Renal pelvis (tissue), 12 donors: ENCODE measurements around the gene MSL3. TPM values are rescaled to one million over a fixed set of nuclear protein-coding genes. Genes with fewer than 3 reads are reported as not detected.

ENCODE experiments used
- DNase-seq: peaks from one replicate; pipeline ENCODE4 v3.0.0-alpha.2; 2013
- long read RNA-seq, 16 experiments: transcript quantifications; one replicate each; lab custom pipeline, GENCODE V29; 2026
- polyA plus RNA-seq, 3 donors: library from polyadenylated mRNA; unstranded; fragments of 120-200 nt; gene quantifications; one replicate each; pipeline ENCODE4 v1.2.1, GENCODE V29; 2013; ENCODE audit not compliant: insufficient read length in 3 of 3

MSL3 gene, protein sequence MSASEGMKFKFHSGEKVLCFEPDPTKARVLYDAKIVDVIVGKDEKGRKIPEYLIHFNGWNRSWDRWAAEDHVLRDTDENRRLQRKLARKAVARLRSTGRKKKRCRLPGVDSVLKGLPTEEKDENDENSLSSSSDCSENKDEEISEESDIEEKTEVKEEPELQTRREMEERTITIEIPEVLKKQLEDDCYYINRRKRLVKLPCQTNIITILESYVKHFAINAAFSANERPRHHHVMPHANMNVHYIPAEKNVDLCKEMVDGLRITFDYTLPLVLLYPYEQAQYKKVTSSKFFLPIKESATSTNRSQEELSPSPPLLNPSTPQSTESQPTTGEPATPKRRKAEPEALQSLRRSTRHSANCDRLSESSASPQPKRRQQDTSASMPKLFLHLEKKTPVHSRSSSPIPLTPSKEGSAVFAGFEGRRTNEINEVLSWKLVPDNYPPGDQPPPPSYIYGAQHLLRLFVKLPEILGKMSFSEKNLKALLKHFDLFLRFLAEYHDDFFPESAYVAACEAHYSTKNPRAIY
- 10 to 100 TPM; 37.4 to 41.7 (median 39.5) TPM for polyA plus RNA-seq
- long read RNA-seq, donor 1, partial matches to known transcripts: 0 of 10 reads
- long read RNA-seq, donor 1, other reads (novel, unspliced or antisense): 0 of 10 reads
- long read RNA-seq, donor 2, full-length matches to known transcripts: 14 of 30 reads
- long read RNA-seq, donor 2, partial matches to known transcripts: 16 of 30 reads
- long read RNA-seq, donor 2, other reads (novel, unspliced or antisense): 0 of 30 reads
- long read RNA-seq, donor 3, full-length matches to known transcripts: 20 of 31 reads
- long read RNA-seq, donor 3, partial matches to known transcripts: 11 of 31 reads
- long read RNA-seq, donor 3, other reads (novel, unspliced or antisense): 0 of 31 reads
- long read RNA-seq, donor 4, full-length matches to known transcripts: 11 of 17 reads
- long read RNA-seq, donor 4, partial matches to known transcripts: 6 of 17 reads
- long read RNA-seq, donor 4, other reads (novel, unspliced or antisense): 0 of 17 reads
- long read RNA-seq, donor 5, partial matches to known transcripts: 11 of 14 reads
- long read RNA-seq, donor 5, other reads (novel, unspliced or antisense): 0 of 14 reads
- long read RNA-seq, donor 6, full-length matches to known transcripts: 11 of 32 reads
- long read RNA-seq, donor 6, partial matches to known transcripts: 21 of 32 reads
- long read RNA-seq, donor 6, other reads (novel, unspliced or antisense): 0 of 32 reads
- long read RNA-seq, donor 7, partial matches to known transcripts: 22 of 29 reads
- long read RNA-seq, donor 7, other reads (novel, unspliced or antisense): 0 of 29 reads
- long read RNA-seq, donor 8, partial matches to known transcripts: 11 of 15 reads
- long read RNA-seq, donor 8, other reads (novel, unspliced or antisense): 0 of 15 reads
- long read RNA-seq, donor 9, full-length matches to known transcripts: 20 of 44 reads
- long read RNA-seq, donor 9, partial matches to known transcripts: 24 of 44 reads
- long read RNA-seq, donor 9, other reads (novel, unspliced or antisense): 0 of 44 reads
- long read RNA-seq, donor 10, full-length matches to known transcripts: 15 of 30 reads
- long read RNA-seq, donor 10, partial matches to known transcripts: 15 of 30 reads
- long read RNA-seq, donor 10, other reads (novel, unspliced or antisense): 0 of 30 reads
- long read RNA-seq, donor 11, full-length matches to known transcripts: 7 of 26 reads
- long read RNA-seq, donor 11, partial matches to known transcripts: 19 of 26 reads
- long read RNA-seq, donor 11, other reads (novel, unspliced or antisense): 0 of 26 reads
- long read RNA-seq, donor 12, full-length matches to known transcripts: 14 of 27 reads
- long read RNA-seq, donor 12, partial matches to known transcripts: 13 of 27 reads
- long read RNA-seq, donor 12, other reads (novel, unspliced or antisense): 0 of 27 reads
- long read RNA-seq, donor 13, full-length matches to known transcripts: 5 of 16 reads
- long read RNA-seq, donor 13, partial matches to known transcripts: 11 of 16 reads
- long read RNA-seq, donor 13, other reads (novel, unspliced or antisense): 0 of 16 reads
- long read RNA-seq, donor 14, transcript MSL3-213 (3 exons, 549 nt): major isoform, 5 of 80 reads
- long read RNA-seq, donor 14, partial matches to known transcripts: 65 of 80 reads
- long read RNA-seq, donor 14, other reads (novel, unspliced or antisense): 0 of 80 reads
- long read RNA-seq, donor 15, full-length matches to known transcripts: 11 of 17 reads
- long read RNA-seq, donor 15, partial matches to known transcripts: 6 of 17 reads
- long read RNA-seq, donor 15, other reads (novel, unspliced or antisense): 0 of 17 reads
- long read RNA-seq, donor 16, transcript MSL3-213 (3 exons, 549 nt): major isoform, 7 of 44 reads
- long read RNA-seq, donor 16, transcript MSL3-233 (12 exons, 2,507 nt): minor isoform, 5 of 44 reads
- long read RNA-seq, donor 16, partial matches to known transcripts: 27 of 44 reads
- long read RNA-seq, donor 16, other reads (novel, unspliced or antisense): 0 of 44 reads

DNA sequence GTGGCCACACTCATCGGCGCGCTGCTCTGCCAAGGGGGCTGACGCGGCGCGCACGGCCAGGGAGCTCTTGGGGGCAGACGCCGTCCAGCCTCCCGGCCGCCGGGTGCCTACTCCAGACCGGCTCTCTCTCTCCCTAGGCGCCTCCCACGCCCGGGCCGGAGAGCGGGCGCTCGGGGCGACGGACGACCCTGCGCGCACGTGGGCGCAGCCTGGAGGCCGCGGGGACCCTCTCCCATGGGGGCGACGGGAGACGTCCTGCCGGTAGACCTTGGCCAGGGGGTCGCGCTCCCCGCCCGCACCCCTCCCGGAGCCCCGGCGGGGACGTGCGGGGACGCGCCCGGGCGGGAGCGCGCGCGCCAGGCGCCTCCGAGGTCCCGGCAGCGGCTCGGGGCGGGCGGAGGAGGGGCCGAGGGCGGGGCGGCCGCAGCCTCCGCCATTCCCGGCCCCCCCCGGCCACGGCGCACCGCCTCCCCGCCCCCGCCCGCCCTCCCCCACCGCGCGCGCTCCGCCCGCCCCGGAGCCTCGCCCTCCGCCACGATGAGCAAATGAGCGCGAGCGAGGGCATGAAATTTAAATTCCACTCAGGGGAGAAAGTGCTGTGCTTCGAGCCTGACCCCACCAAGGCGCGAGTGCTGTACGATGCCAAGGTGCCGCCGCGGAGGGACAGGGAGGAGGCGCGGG lies at the start of gene MSL3:
TSS of gene MSL3 (plus strand) at position 519 of the 681 bp plus-strand sequence. CDS start at position 546, 27 bp downstream.
- peak; percentile 43 for DNase-seq

DNA sequence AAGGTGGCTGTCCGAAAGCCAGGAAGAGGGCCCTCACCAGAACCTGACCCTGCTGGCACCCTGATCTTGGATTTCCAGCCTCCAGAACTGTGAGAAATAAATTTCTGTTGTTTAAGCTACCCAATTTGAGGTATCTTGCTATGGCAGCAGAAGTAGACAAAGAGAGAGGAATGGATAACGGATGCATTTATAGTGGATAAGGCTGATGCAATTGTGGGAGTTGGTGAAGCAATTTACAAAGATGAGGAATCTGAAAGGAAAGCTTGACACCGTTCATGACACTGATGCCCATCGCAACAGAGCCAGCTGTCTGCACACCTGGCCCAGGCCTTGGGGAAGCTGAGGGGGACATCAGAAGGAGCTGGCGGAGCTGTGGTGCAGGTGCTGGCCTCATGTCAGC lies 35.7 kb upstream of the MSL3 start:
- no peak for DNase-seq

DNA sequence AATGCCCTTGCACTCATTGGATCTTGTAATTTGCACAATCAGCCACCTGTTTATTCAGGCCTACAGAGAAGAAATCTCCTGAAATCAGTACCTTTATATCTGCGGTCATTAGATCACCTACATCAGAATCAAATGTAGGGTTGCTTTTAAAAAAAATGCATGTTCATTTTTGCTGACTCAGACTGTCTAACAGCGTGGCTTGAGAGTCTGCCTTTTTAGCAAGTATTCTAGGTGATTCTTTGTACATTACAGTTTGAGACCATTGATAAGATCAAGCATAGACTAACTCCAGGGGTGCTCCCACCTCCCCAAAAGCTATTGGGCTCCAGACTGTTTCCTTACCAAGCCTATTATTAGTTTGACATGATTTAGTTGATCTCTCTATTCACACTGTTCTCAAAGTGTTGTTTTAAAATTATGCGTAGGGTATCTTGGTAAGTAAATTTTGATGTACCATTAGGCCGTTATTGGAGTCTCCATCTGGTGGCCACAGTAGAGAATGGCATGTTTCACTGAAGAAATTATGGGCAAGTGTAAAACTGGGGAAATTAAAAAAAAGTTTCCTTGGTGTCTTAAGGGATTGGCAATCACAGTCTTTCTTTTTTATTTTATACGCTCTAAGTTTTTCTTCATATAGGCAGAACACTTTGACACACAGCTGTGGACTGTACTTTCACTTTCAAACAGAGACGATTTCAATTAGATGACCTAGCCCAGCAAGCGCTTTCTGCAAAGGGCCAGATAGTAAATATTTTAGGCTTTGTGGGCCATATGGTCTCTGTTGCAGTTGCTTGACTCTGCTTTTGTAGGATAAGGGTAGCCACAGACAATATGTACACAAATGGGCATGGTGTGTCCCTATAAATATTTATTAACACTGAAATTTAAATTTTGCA lies 33.7 kb upstream of the MSL3 start:
- DNase-seq: peak; percentile 24

DNA sequence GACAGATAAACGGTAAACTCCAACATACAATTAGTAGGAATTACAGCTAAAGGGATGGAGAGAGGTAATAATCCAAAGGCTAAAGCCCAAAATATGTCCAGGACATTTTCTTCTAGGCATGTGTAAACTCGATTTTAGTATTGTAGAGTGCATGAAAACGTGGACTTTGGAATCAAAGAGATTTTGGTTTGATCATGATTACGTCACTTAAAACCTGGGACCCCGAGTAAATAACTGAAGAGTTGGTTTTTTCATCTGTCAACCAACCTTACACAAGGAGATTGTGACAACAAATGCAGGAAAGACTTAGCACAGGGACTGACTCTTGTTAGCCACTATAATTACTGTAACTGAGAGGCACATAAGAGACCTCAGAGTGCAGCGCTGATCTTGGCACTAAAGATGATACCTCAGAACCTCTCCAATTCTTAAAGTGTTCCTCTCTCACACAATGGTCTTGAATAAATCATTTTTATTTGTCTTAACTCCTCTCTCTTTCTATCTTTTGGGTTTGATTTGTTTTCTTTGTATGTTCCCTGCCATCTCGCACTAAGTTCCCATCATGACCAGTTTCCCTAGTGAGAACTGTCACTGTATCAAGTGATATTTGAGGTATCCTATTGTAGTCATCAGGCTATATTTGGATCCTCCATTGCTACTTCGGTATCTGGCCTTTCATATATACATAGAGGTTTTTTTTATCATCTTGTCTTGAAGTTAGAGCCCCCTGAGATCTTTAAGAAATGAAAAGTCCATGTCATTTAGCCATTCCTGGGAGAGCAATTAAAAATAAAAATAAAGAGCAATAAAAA lies 32.2 kb upstream of the MSL3 start:
- DNase-seq: no peak

DNA sequence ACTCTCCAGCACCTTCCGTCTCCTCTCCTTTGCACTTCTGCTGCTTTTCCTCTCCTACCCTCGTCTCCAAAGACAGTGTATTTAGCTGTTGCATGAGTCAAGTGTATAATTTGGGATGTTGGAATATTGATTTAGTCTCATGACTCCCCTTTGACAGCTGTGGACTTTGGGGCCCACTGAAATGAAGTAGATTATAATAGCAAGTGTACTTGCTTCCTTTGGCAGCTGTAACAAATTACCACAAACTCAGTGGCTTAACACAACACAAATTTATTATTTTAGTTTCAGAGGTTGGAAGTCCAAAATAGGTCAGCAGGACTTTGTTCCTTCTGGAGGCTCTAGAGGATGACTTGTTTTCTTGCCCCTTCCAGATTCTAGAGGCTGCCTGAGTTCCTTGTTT lies 29.5 kb upstream of the MSL3 start:
- no peak for DNase-seq

DNA sequence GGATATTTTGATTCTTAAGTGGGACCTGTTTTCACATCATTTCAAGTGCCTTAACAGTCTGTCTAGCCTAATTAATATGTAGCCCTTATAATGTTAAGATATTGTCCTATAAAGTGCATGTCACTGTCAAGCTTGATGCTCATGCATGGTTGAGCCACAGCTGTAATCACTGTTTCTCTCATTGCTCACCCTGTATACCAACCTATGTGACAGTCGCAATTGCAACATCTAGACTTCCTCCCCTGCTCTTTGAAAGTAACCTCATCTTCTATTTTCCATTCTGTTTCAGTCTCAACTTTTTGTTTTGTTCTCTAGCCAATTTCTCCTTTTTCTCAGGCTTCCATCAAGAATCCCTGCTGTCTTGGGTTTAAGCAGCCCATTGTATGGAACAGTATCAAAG lies 24.4 kb upstream of the MSL3 start:
- no peak for DNase-seq

DNA sequence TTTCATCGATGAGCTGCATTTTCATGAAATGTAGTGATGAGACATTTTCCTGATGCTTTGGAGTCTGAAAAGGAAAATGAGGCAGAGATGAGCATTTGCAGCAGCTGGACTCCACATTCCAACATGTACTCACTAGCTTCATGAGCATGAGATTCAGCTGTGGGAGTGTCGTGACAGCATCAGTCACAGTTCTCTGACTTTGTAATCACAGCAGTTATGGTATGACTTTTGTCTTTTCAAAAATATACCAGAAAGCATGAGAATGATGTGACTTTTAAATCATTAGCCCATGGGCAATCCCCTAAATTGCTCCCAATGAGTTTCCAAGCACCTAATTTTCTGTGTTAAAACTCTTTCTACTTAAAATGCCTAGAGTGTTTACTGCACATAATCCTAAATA lies 18.3 kb upstream of the MSL3 start:
- DNase-seq: no peak

DNA sequence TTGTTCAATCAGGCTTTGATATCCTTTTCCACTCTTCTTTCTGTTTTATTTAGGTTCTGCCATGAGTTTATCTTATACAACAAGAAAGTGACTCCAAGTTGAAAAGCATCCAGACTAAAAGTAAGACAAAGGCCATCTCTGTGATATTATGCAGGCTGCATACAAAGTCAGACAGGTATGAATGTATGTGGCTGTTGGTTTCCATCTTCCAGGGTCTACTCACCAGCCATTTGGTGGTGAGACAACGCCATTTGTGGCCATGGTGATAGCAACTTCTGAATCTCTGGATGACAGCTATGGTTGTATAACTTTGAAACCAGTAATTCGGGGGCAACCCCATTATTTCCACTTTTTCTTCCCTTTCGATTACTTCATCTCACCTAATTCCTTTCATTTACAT lies 17.2 kb upstream of the MSL3 start:
- DNase-seq: no peak

DNA sequence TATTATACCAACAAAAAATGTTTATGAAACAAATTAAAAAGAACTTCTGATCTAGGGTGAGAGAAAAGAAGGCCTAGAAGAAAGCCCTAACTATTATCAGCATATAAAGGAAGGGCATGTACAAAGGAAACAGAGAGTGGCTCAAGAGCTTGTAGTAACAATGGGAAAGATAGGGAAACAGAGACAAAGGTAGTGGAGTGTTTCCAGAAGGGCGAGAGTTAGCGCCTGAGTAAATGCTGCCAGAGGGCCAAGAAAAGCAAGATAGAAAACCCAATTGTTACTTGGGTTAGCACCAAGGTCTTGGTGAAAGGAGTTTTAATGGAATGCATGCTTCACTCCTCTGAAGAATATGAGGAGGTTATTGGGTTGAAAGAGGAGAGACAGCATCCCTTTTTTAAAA lies 16.5 kb upstream of the MSL3 start:
- no peak for DNase-seq

DNA sequence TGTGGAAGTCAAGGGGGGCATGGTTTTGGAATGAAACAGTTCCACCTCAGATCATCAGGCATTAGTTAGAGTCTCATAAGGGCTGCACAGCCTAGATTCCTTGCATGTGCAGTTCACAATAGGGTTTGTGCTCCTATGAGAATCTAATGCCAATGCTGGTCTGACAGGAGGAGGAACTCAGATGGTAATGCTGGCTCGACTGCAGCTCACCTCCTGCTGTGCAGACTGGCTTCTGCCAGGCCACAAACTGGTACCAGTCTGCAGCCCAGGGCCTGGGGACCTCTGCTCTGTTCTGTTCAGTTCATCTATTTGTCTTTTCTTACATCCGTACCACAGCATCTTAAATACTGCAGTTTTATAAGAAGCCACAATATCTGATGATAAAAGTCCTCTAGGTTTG lies 12.2 kb upstream of the MSL3 start:
- no peak for DNase-seq

DNA sequence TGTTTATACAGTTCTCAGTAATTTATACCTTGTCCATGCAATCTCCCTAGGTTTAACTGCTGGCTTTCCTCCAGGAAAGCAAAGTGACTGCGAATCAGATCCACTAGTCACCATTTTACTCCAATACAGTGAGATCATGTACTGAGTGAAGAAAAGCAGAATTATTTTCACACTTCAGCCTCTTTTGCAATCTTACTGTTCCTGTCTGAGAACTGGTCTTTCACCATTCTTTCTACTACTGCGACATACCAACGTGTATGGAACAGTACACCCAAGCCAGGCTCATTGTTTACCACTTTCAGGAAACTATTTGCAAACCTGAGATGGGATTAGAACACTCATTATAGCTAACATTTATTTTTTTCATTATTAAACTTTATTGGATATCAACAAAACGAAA lies 8.0 kb upstream of the MSL3 start:
- DNase-seq: no peak

DNA sequence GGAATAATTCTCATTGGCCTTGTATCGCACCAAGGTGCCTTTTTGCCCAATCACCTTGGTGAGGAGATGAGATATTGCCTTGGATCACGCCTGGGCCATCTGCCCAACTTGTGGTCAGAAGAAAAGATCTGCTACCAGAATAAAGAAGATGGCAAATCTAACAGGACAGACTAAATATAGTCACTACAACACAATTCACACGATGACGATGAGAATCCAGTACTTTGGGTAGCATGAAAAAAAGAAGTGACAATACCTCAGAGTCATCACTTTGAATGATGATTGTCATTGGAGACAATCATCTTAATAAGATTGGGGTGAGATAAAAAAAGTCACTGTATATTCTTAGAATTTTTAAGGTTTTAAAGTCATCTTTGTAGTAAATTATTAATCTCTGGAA lies 7.3 kb upstream of the MSL3 start:
- DNase-seq: no peak

DNA sequence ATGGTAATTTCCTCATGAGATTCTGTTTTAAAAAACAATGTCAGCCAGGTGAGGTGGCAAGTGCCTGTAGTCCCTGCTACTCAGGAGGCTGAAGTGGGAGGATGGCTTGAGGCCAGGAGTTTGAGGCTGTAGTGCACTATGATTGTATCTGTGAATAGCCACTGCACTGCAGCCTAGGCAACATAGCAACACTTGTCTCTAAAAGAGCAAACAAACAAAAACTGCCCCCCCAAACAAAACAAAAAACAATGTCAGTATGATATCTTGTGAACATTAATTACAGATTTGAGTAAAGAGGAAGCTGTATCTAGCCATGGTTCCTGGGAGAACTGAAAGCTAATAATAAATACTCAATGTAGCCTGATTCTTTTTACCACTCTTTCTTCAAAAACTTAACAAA lies 6.8 kb upstream of the MSL3 start:
- DNase-seq: no peak

DNA sequence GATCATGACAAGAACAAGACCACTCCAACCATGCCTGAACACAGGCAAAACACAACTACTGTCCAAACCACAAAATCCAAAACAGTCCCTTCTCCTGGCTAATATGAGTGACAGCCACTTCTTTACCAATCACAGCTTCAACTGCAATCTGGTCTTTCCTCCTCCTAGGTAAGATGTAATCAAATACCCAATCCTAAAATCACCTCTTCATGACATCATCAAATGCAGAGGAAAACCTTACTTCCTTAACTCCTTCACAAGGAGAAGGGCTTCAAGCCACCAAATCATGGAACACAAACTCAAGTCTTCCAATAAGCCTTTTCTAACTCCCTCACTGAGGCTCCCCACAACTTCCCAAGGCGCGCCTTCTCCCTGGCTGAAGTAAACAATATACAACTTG lies 4.4 kb upstream of the MSL3 start:
- DNase-seq: no peak

DNA sequence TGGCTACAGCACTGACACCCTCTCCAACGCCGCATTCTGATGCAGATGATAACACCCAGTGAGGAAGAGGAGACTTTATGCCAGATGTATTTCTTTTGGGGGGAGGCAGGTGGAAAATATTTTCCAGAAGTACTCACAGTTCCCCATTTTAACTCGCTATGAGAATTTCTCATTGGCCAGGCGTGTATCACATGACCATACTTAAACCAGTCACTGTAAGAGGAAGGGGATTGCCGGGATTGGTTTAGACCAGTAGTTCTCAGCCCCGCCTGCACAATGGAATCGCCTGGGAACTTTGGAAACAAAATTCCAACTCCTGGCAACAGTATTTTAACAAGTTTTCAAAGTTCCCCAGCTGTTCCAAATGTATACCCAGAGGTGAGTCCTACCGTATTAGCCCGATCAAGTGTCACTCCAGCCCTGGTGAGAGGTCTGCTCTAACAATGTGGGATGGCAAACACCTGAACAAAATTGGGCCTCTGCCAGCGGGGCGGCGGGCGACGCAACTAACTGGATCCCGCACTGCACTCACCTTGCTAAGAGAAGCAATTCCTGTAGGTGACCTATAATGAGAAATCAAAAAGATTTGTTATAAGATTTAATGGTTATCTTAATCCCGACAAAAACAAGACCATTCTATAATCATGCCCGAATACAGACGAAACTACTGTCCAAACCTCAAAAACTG lies 2.9 kb upstream of the MSL3 start:
- DNase-seq: no peak

DNA sequence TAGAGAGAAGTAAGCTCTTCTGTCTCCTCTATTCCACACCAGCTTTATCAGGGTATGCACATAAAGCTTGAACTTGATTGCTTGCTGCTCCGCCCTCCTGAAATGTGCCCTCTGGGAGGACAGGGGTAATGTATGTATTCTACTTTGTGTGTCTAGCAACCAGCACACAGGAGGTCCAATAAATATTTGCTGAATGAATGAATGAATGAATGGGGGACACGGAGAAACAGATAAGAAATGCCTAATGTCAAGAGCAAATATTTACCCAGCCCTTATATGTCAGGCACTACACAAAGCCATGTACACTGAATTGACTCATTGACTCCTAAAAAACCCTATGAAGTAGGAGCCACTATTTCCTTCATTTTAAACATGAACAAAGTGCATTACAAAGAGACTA lies 2.3 kb upstream of the MSL3 start:
- no peak for DNase-seq
